Heart left ventricle (tissue), 13 donors: Measurements from ENCODE around the gene NYAP2.

Experiments used
- CTCF ChIP-seq, 12 donors: fragments of 200-600 bp; sonication (generic) in 4 of 12; IDR thresholded peaks; one replicate each; pipeline versions ENCODE4 v1.5.0 to v1.8.0; 2018 to 2022; ENCODE audit warnings: antibody characterized with exemption in 12 of 12, mild to moderate bottlenecking in 5 of 12
- POLR2A ChIP-seq, 2 donors: fragments of 450-650 bp; IDR thresholded peaks; one replicate each; pipeline ENCODE4 v1.6.1; 2017; ENCODE audit warnings: antibody characterized with exemption in 2 of 2, mild to moderate bottlenecking in 2 of 2, moderate library complexity in 2 of 2
- donor health status: ischemic (EF 13 %, LVEDD 7.1; RV severe dilation, severe dysfunction).
- donor health status: DM: no; HTN: yes; CAD: no.
- donor health status: DM: no; HTN: no; CAD: no.
- donor health status: ischemic (EF 25% LVEDD 6.9; RV normal size, moderate dysfunction).
- donor health status: ischemic (EF 25% LVEDD 5.7; RV mildly dilated, moderate dysfunction).
- donor health status: ischemic (EF 35%, LVEDD 5.7; RV mildly dilated, moderate dysfunction).
- donor health status: nonischemic (EF 11% LVEDD 7.7; RV severe dilation, severe dysfunction).
- donor health status: DM: yes; HTN: yes; CAD: no.
- donor health status: PGD.
- donor health status: ischemic (EF 29% LVEDD 5.4; RV normal size, mild dysfunction).
- donor health status: nonischemic (EF 23%, LVEDD 6.1; RV moderate dilation, normal function).

DNA sequence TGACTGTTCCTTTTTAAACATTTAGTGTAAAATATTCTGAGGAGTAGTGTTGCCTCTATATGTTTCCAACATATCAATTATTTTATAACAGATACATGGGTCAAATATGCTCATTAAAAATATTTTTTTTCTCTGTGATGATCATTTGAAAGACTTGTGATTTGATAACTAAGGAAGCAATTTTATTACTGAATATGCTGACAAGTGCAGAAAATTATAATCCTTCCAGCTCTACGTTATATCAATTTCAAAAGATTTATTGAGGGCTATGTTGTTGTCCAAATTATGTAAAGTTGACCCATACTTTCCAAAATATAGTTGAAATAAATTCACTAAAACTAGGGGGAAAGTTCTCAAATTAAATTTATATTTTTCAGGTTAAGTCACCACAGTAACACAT lies 290.6 kb downstream of the NYAP2 start:
- TF ChIP-seq POLR2A (IDR thresholded peaks at IDR 0.05) (no peak), CTCF (IDR thresholded peaks at IDR 0.05) (no peak)
